Skeletal muscle tissue (tissue), 4 donors: ENCODE measurements around the gene STMN3. TPM values are rescaled to one million over a fixed set of nuclear protein-coding genes. Genes with fewer than 3 reads are reported as not detected.
"Not testable (repeated sequence)": the region's sequence is repeated elsewhere in the genome, so short reads cannot be mapped to it uniquely, and the experiment has no call there.

Experiments used
- H3K27ac ChIP-seq: one replicate; pipeline ENCODE4 v1.7.0; 2013; ENCODE audit warnings: mild to moderate bottlenecking, low read depth, low read length, inconsistent platforms
- H3K27me3 ChIP-seq, 3 donors: one replicate each; pipeline ENCODE4 v1.7.0; 2013; ENCODE audit warnings: low read length in 3 of 3; ENCODE audit not compliant: control insufficient read depth in 3 of 3, insufficient read depth in 3 of 3
- H3K36me3 ChIP-seq, 3 donors: one replicate each; pipeline ENCODE4 v1.7.0; 2013; ENCODE audit warnings: low read length in 3 of 3; ENCODE audit not compliant: control insufficient read depth in 3 of 3, insufficient read depth in 3 of 3
- H3K4me1 ChIP-seq, 3 donors: one replicate each; pipeline ENCODE4 v1.7.0; 2013; ENCODE audit warnings: low read length in 3 of 3, mild to moderate bottlenecking in 3 of 3; ENCODE audit not compliant: control insufficient read depth in 3 of 3, insufficient read depth in 3 of 3
- H3K4me3 ChIP-seq, 3 donors: one replicate each; pipeline ENCODE4 v1.7.0; 2013; ENCODE audit warnings: low read length in 3 of 3
- H3K9ac ChIP-seq, 3 donors: one replicate each; pipeline ENCODE4 v1.7.0; 2013; ENCODE audit warnings: low read length in 3 of 3, mild to moderate bottlenecking in 3 of 3, moderate library complexity in 2 of 3, low read depth in 1 of 3
- H3K9me3 ChIP-seq, 3 donors: one replicate each; pipeline ENCODE4 v1.7.0; 2013; ENCODE audit warnings: low read length in 3 of 3; ENCODE audit not compliant: control insufficient read depth in 3 of 3
- total RNA-seq: library from RNA; depleted of rRNA; stranded (reverse); fragments of >200 nt; gene quantifications from one replicate; pipeline ENCODE4 v1.2.3, GENCODE V29; 2014
- donor health status: Osteomylitis.

The STMN3 gene
- total RNA-seq, 1 donor from 2014 or later: 10.4 TPM

- Histone ChIP-seq H3K4me3 (no peak overlapping the region), H3K27me3 (no peaks in the 10 kb centered on the region), H3K9ac (no peak overlapping the region), H3K4me1 (no peaks in the 10 kb centered on the region), H3K9me3 (no peaks in the 10 kb centered on the region), H3K27ac (no peak overlapping the region), H3K36me3 (peaks cover 33 to 50% (median 37%) of the 10 kb centered on the region in 3 donors)
Measured at GRCh38 chr20:63675681-63676368, 22.6 kb upstream of the STMN3 start.

- Histone ChIP-seq H3K36me3 (peaks cover 27 to 45% (median 31%) of the 10 kb centered on the region in 3 donors), H3K9ac (no peak overlapping the region), H3K4me1 (no peaks in the 10 kb centered on the region)
Measured at GRCh38 chr20:63673951-63674350, 20.7 kb upstream of the STMN3 start.

GRCh38 chr20:63672666-63673065, 19.4 kb upstream of the STMN3 start:
- Histone ChIP-seq H3K36me3 (peaks cover 24 to 43% (median 29%) of the 10 kb centered on the region in 3 donors), H3K27me3 (no peaks in the 10 kb centered on the region), H3K9ac (no peak overlapping the region)

More at GRCh38 chr20:63673951-63674350, 20.7 kb upstream of the STMN3 start:
- no peak overlapping the region for H3K4me3 ChIP-seq
- H3K27me3 ChIP-seq: no peaks in the 10 kb centered on the region
- no peaks in the 10 kb centered on the region for H3K9me3 ChIP-seq
- no peak overlapping the region for H3K27ac ChIP-seq

GRCh38 chr20:63671695-63672094, 18.5 kb upstream of the STMN3 start:
- H3K4me1 ChIP-seq, H3K27ac ChIP-seq: not testable (repeated sequence)
- H3K36me3 ChIP-seq: peaks cover 30 to 43% (median 36%) of the 10 kb centered on the region in 3 donors

More at GRCh38 chr20:63672666-63673065, 19.4 kb upstream of the STMN3 start:
- Histone ChIP-seq H3K9me3 (no peaks in the 10 kb centered on the region), H3K27ac (no peak overlapping the region), H3K4me3 (no peak overlapping the region), H3K4me1 (no peaks in the 10 kb centered on the region)

GRCh38 chr20:63668351-63668750, 15.1 kb upstream of the STMN3 start:
- Histone ChIP-seq H3K9ac (no peak overlapping the region), H3K4me3 (no peak overlapping the region), H3K36me3 (peaks cover 29 to 35% (median 30%) of the 10 kb centered on the region in 3 donors), H3K27me3 (no peaks in the 10 kb centered on the region), H3K9me3 (no peaks in the 10 kb centered on the region), H3K27ac (no peak overlapping the region), H3K4me1 (no peaks in the 10 kb centered on the region)

More at GRCh38 chr20:63671695-63672094, 18.5 kb upstream of the STMN3 start:
- not testable (repeated sequence) for H3K9ac ChIP-seq, H3K9me3 ChIP-seq, H3K4me3 ChIP-seq, H3K27me3 ChIP-seq

GRCh38 chr20:63667858-63668257, 14.6 kb upstream of the STMN3 start:
- Histone ChIP-seq H3K9me3 (no peaks in the 10 kb centered on the region), H3K4me1 (no peaks in the 10 kb centered on the region), H3K27ac (no peak overlapping the region), H3K36me3 (peaks cover 34 to 40% (median 35%) of the 10 kb centered on the region in 3 donors), H3K4me3 (no peak overlapping the region), H3K27me3 (no peaks in the 10 kb centered on the region), H3K9ac (no peak overlapping the region)

- H3K27me3 ChIP-seq: no peaks in the 10 kb centered on the region
- peaks cover 40 to 52% (median 49%) of the 10 kb centered on the region in 3 donors for H3K36me3 ChIP-seq
- H3K9me3 ChIP-seq: no peaks in the 10 kb centered on the region
- H3K4me1 ChIP-seq: no peaks in the 10 kb centered on the region
- H3K4me3 ChIP-seq: no peak overlapping the region
- H3K9ac ChIP-seq: no peak overlapping the region
- H3K27ac ChIP-seq: no peak overlapping the region
Measured at GRCh38 chr20:63665708-63666107, 12.5 kb upstream of the STMN3 start.

- Histone ChIP-seq H3K4me1 (no peaks in the 10 kb centered on the region), H3K27me3 (no peaks in the 10 kb centered on the region), H3K27ac (no peak overlapping the region), H3K4me3 (no peak overlapping the region), H3K9me3 (no peaks in the 10 kb centered on the region), H3K9ac (no peak overlapping the region), H3K36me3 (peaks cover 40 to 59% (median 52%) of the 10 kb centered on the region in 3 donors)
Measured at GRCh38 chr20:63664861-63665594, 11.8 kb upstream of the STMN3 start.

GRCh38 chr20:63664143-63664851, 11.1 kb upstream of the STMN3 start:
- Histone ChIP-seq H3K27me3 (no peaks in the 10 kb centered on the region), H3K36me3 (peaks cover 40 to 61% (median 52%) of the 10 kb centered on the region in 3 donors), H3K27ac (no peak overlapping the region), H3K4me3 (no peak overlapping the region), H3K4me1 (peaks cover 2 to 6% (median 2%) of the 10 kb centered on the region in 3 donors), H3K9ac (no peak overlapping the region), H3K9me3 (no peaks in the 10 kb centered on the region)
